HepG2 (cell line): ENCODE results near the gene ITCH. TPM values are rescaled to one million over a fixed set of nuclear protein-coding genes. Genes with fewer than 3 reads are reported as not detected.
A peak's percentile ranks its signal among the peaks of the same experiment; 100 is the strongest.

Experiments
- DNMT3B ChIP-seq: conservative IDR thresholded peaks from 2 replicates; pipeline ENCODE4 v1.6.1; 2016; ENCODE audit warnings: missing biosample characterization, control low read depth
- DRAP1 ChIP-seq: IDR thresholded peaks from 2 replicates; pipeline ENCODE4 v1.6.1; 2016; ENCODE audit warnings: missing genetic modification reagents, missing compliant biosample characterization
- EP300 ChIP-seq, 3 experiments: sonication (generic) in 1 of 3; formaldehyde crosslinking in 1 of 3; IDR thresholded peaks; 2 replicates each; pipeline versions ENCODE4 v1.5.1 to v1.6.1; 2011 to 2020; ENCODE audit warnings: low read depth in 2 of 3, low read length in 2 of 3, borderline replicate concordance in 1 of 3, improper control_type of control experiment in 1 of 3, mild to moderate bottlenecking in 1 of 3, missing genetic modification reagents in 1 of 3, moderate library complexity in 1 of 3
- FOXK2 ChIP-seq: fragments of 450-650 bp; IDR thresholded peaks from 2 replicates; pipeline ENCODE4 v1.6.1; 2016
- FOXO1 ChIP-seq: sonication (generic); formaldehyde crosslinking; IDR thresholded peaks from 2 replicates; pipeline ENCODE4 v1.4.0; 2020; ENCODE audit warnings: missing genetic modification reagents
- HOMEZ ChIP-seq: IDR thresholded peaks from 2 replicates; pipeline ENCODE4 v1.6.1; 2016; ENCODE audit warnings: low read depth
- IKZF5 ChIP-seq: IDR thresholded peaks from 2 replicates; pipeline ENCODE4 v1.6.1; 2018; ENCODE audit warnings: missing genetic modification reagents, mild to moderate bottlenecking, missing compliant biosample characterization
- IRF2 ChIP-seq: IDR thresholded peaks from 2 replicates; pipeline ENCODE4 v1.6.1; 2018; ENCODE audit warnings: missing genetic modification reagents, missing compliant biosample characterization
- JARID2 ChIP-seq: sonication (generic); formaldehyde crosslinking; IDR thresholded peaks from 2 replicates; pipeline ENCODE4 v1.8.1; 2023; ENCODE audit warnings: missing genetic modification reagents, inconsistent platforms; ENCODE audit not compliant: insufficient replicate concordance
- MTA1 ChIP-seq: sonication (generic); formaldehyde crosslinking; IDR thresholded peaks from 2 replicates; pipeline ENCODE4 v1.4.0; 2020; ENCODE audit warnings: missing genetic modification reagents, mild to moderate bottlenecking, borderline replicate concordance
- NR2F1 ChIP-seq, 2 experiments: fragments of 450-650 bp in 1 of 2; formaldehyde crosslinking in 1 of 2; IDR thresholded peaks; 2 replicates each; pipeline versions ENCODE4 v1.5.0 to v1.6.1; 2016 to 2020; ENCODE audit warnings: mild to moderate bottlenecking in 1 of 2, missing compliant biosample characterization in 1 of 2, missing genetic modification reagents in 1 of 2, moderate library complexity in 1 of 2
- RARA ChIP-seq: IDR thresholded peaks from 2 replicates; pipeline ENCODE4 v1.6.1; 2016; ENCODE audit warnings: missing genetic modification reagents, missing compliant biosample characterization
- RFXAP ChIP-seq: sonication (generic); formaldehyde crosslinking; IDR thresholded peaks from 2 replicates; pipeline ENCODE4 v1.4.0; 2020; ENCODE audit warnings: missing genetic modification reagents, borderline replicate concordance
- SMAD3 ChIP-seq: sonication (generic); formaldehyde crosslinking; IDR thresholded peaks from 2 replicates; pipeline ENCODE4 v1.4.0; 2020; ENCODE audit warnings: missing genetic modification reagents
- SOX6 ChIP-seq, 2 experiments: fragments of 450-650 bp in 1 of 2; sonication (generic) in 1 of 2; formaldehyde crosslinking in 1 of 2; IDR thresholded peaks; 2 replicates each; pipeline versions ENCODE4 v1.4.0 to v1.6.1; 2017 to 2020; ENCODE audit warnings: antibody characterized with exemption in 1 of 2, mild to moderate bottlenecking in 1 of 2, missing genetic modification reagents in 1 of 2
- TEAD3 ChIP-seq: optimal IDR thresholded peaks from 2 replicates; pipeline ENCODE3; 2016; ENCODE audit warnings: borderline replicate concordance
- TIGD3 ChIP-seq: sonication (generic); formaldehyde crosslinking; IDR thresholded peaks from 2 replicates; pipeline ENCODE4 v1.5.1; 2020; ENCODE audit warnings: mild to moderate bottlenecking, missing genetic modification reagents, borderline replicate concordance
- ZBTB38 ChIP-seq: sonication (generic); formaldehyde crosslinking; IDR thresholded peaks from 2 replicates; pipeline ENCODE4 v1.5.1; 2020; ENCODE audit warnings: mild to moderate bottlenecking, missing genetic modification reagents
- ZBTB7A ChIP-seq: sonication (generic); formaldehyde crosslinking; IDR thresholded peaks from 2 replicates; pipeline ENCODE4 v1.8.0; 2022; ENCODE audit warnings: mild to moderate bottlenecking, missing genetic modification reagents
- ZNF468 ChIP-seq: sonication (generic); formaldehyde crosslinking; IDR thresholded peaks from 2 replicates; pipeline ENCODE4 v1.8.0; 2022; ENCODE audit warnings: mild to moderate bottlenecking, moderate library complexity, missing genetic modification reagents
- ZNF546 ChIP-seq: sonication (generic); formaldehyde crosslinking; conservative IDR thresholded peaks from 2 replicates; pipeline ENCODE4 v1.8.1; 2023; ENCODE audit warnings: mild to moderate bottlenecking, missing genetic modification reagents
- ZNF580 ChIP-seq: IDR thresholded peaks from 2 replicates; pipeline ENCODE4 v1.6.1; 2016; ENCODE audit warnings: low read depth, borderline replicate concordance
- ZNF674 ChIP-seq: sonication (generic); formaldehyde crosslinking; IDR thresholded peaks from 2 replicates; pipeline ENCODE4 v1.5.0; 2020; ENCODE audit warnings: low read depth, mild to moderate bottlenecking, missing genetic modification reagents
- ZNF83 ChIP-seq: sonication (generic); formaldehyde crosslinking; IDR thresholded peaks from 2 replicates; pipeline ENCODE4 v1.4.0; 2020; ENCODE audit warnings: missing genetic modification reagents, mild to moderate bottlenecking, borderline replicate concordance
- ZNF850 ChIP-seq: sonication (generic); formaldehyde crosslinking; conservative IDR thresholded peaks from 2 replicates; pipeline ENCODE4 v1.9.0; 2021; ENCODE audit warnings: mild to moderate bottlenecking, missing genetic modification reagents
- polyA plus RNA-seq, 8 experiments: library from polyadenylated mRNA; depleted of rRNA in 3 of 8; stranded (reverse) in 7 of 8; unstranded in 1 of 8; fragments of >200 nt; fragmentation: Illumina TruSeq in 4 of 8; extraction: Trizol in 4 of 8; gene quantifications; 2 replicates each; pipeline versions ENCODE4 v1.2.1 to v1.2.3, GENCODE V29; 2011 to 2016; ENCODE audit warnings: low read depth in 4 of 8, missing spikeins in 1 of 8, mixed read lengths in 1 of 8; ENCODE audit not compliant: insufficient read depth in 1 of 8
- total RNA-seq, 5 experiments: library from RNA; depleted of rRNA; stranded (reverse); fragments of >200 nt; fragmentation: Illumina TruSeq; extraction: Trizol; gene quantifications; 2 replicates each; pipeline ENCODE4 v1.2.3, GENCODE V29; 2016; ENCODE audit warnings: low read depth in 1 of 5

The ITCH gene
- total and polyA plus RNA-seq, 2 of the 13 experiments (the other 11 are each of a cell fraction or from before 2014, with no cell fraction given) = 20.5 to 112 TPM

GRCh38 chr20:34318609-34319443 is 44.2 kb upstream of the ITCH start (continued):
- peak; percentile 18; the same call in 1 of the 2 replicates for TF ChIP-seq IKZF5 (CRISPR knock-in tag)
- no peak for TF ChIP-seq ZNF580 (CRISPR knock-in tag)
- TF ChIP-seq DNMT3B (CRISPR knock-in tag) = no peak
- no peak for TF ChIP-seq ZBTB38 (CRISPR knock-in tag)
- TF ChIP-seq ZBTB7A (CRISPR knock-in tag) = peak; percentile 43; the same call in 1 of the 2 replicates
- 0 out of 2 replicates have a peak, but pooled peaks have one; percentile 19 for TF ChIP-seq SMAD3 (CRISPR knock-in tag)
- TF ChIP-seq JARID2 (CRISPR knock-in tag) = no peak
- no peak for TF ChIP-seq TIGD3
- peak; percentile 31; the same call in 1 of the 2 replicates for TF ChIP-seq ZNF850
- TF ChIP-seq RFXAP = no peak
- TF ChIP-seq NR2F1 (CRISPR knock-in tag; IDR thresholded peaks at IDR 0.05) = peak; percentile 25 to 52; a peak in 2 of 4 replicates
- peak; percentile 53; the same call in 1 of the 2 replicates for TF ChIP-seq IRF2
- TF ChIP-seq ZNF468 (CRISPR knock-in tag) = no peak
- peak; percentile 60; the same call in 1 of the 2 replicates for TF ChIP-seq RARA (CRISPR knock-in tag)
- no peak for TF ChIP-seq FOXK2
- no peak for TF ChIP-seq ZNF674 (CRISPR knock-in tag)
- no peak for TF ChIP-seq ZNF83 (CRISPR knock-in tag)
- TF ChIP-seq DRAP1 = no peak
- TF ChIP-seq MTA1 (CRISPR knock-in tag) = no peak; the same call in 1 of the 2 replicates
- TF ChIP-seq FOXO1 (CRISPR knock-in tag) = peak; percentile 17; the same call in 1 of the 2 replicates
- TF ChIP-seq HOMEZ = no peak
- peak in 1 of 2 experiments; percentile 73; a peak in 2 of 4 replicates for TF ChIP-seq EP300 (IDR thresholded peaks at IDR 0.05; ENCODE audit: low read depth in 2 of 2, low read length in 2 of 2)
- TF ChIP-seq EP300 (CRISPR knock-in tag; IDR thresholded peaks at IDR 0.05; ENCODE audit: borderline replicate concordance) = no peak
- no peak for TF ChIP-seq ZNF546 (CRISPR knock-in tag)
- TF ChIP-seq TEAD3 (CRISPR knock-in tag) = peak; percentile 61
- no peak for TF ChIP-seq SOX6 (IDR thresholded peaks at IDR 0.05)
- TF ChIP-seq SOX6 (CRISPR knock-in tag; IDR thresholded peaks at IDR 0.05) = peak; percentile 83
